ENCODE results near the gene ELAVL1. TPM values are rescaled to one million over a fixed set of nuclear protein-coding genes. Genes with fewer than 3 reads are reported as not detected.

ELAVL1 gene
- total and polyA plus RNA-seq, 12 donors: 12.8 to 78.9 (median 44.6) TPM

GRCh38 chr19:7959211-7959610 is 46.2 kb downstream of the ELAVL1 start:
- Histone ChIP-seq H3K27me3 (no peaks in the 10 kb centered on the region), H3K4me3 (no peak overlapping the region), H3K9me3 (replicated peaks in 1 of 3) (no peaks in the 10 kb centered on the region), H3K36me3 (replicated peaks in 1 of 2) (peaks cover 0 to 36% of the 10 kb centered on the region in 2 donors), H3K27ac (no peak overlapping the region), H3K4me1 (replicated peaks in 1 of 2) (no peaks in the 10 kb centered on the region)
- WGBS, 4 donors: 59 to 71% (median 66%) methylated on average over 6 of the region's 6 CpGs
- no peak for DNase-seq
- intact Hi-C loops (cut with DNase I): loop anchor here in 1 of 2 donors (10.0 kb wide), 1 partner anchor 296 kb away; no protein-coding TSS in a partner anchor
- TF ChIP-seq CTCF (IDR thresholded peaks at IDR 0.05): no peak
- no peak for TF ChIP-seq POLR2A (IDR thresholded peaks at IDR 0.05)

GRCh38 chr19:7955696-7956095 is 49.7 kb downstream of the ELAVL1 start:
- H3K36me3 ChIP-seq (replicated peaks in 1 of 2): peaks cover 0 to 4% of the 10 kb centered on the region in 2 donors
- no peaks in the 10 kb centered on the region for H3K9me3 ChIP-seq (replicated peaks in 1 of 3)
- intact Hi-C loops (cut with DNase I): loop anchor here in 1 of 2 donors (10.0 kb wide), 1 partner anchor 299 kb away; no protein-coding TSS in a partner anchor
- no peak overlapping the region for H3K4me3 ChIP-seq
- DNase-seq: no peak
- WGBS, 4 donors: 75 to 88% (median 83%) methylated on average over 11 of the region's 11 CpGs
- TF ChIP-seq POLR2A (IDR thresholded peaks at IDR 0.05) (no peak), CTCF (IDR thresholded peaks at IDR 0.05) (no peak)
- H3K4me1 ChIP-seq (replicated peaks in 1 of 2): no peaks in the 10 kb centered on the region
- no peak overlapping the region for H3K27ac ChIP-seq
- H3K27me3 ChIP-seq: no peaks in the 10 kb centered on the region

GRCh38 chr19:7953576-7953975 is 51.9 kb downstream of the ELAVL1 start:
- Histone ChIP-seq H3K4me1 (replicated peaks in 1 of 2) (no peaks in the 10 kb centered on the region), H3K9me3 (replicated peaks in 1 of 3) (no peaks in the 10 kb centered on the region), H3K27me3 (no peaks in the 10 kb centered on the region), H3K4me3 (no peak overlapping the region), H3K27ac (no peak overlapping the region), H3K36me3 (replicated peaks in 1 of 2) (no peaks in the 10 kb centered on the region)
- intact Hi-C loops (cut with DNase I): loop anchor here in 1 of 2 donors (10.0 kb wide), 1 partner anchor 301 kb away; no protein-coding TSS in a partner anchor
- no peak for TF ChIP-seq POLR2A (IDR thresholded peaks at IDR 0.05)
- TF ChIP-seq CTCF (IDR thresholded peaks at IDR 0.05): no peak
- no peak for DNase-seq
- 67 to 76% (median 72%) methylated on average over 7 of the region's 7 CpGs for WGBS, 4 donors

- Histone ChIP-seq H3K27ac (no peak overlapping the region), H3K9me3 (replicated peaks in 1 of 3) (no peaks in the 10 kb centered on the region), H3K27me3 (no peaks in the 10 kb centered on the region), H3K36me3 (replicated peaks in 1 of 2) (no peaks in the 10 kb centered on the region), H3K4me3 (no peak overlapping the region), H3K4me1 (replicated peaks in 1 of 2) (no peaks in the 10 kb centered on the region)
- TF ChIP-seq CTCF (IDR thresholded peaks at IDR 0.05) (no peak), POLR2A (IDR thresholded peaks at IDR 0.05) (no peak)
- intact Hi-C loops (cut with DNase I): loop anchor here in 1 of 2 donors (10.0 kb wide), 1 partner anchor 302 kb away; no protein-coding TSS in a partner anchor
- WGBS, 4 donors: 4 to 12% (median 6%) methylated on average over 3 of the region's 3 CpGs
- DNase-seq: peak in 1 of 7 donors; percentile 21
These were observed 52.4 kb downstream of the ELAVL1 start for GRCh38 chr19:7953060-7953459.

Measured in adrenal gland (tissue), 12 donors.